SU-DHL-6 (cell line): ENCODE data around the gene FRS2.

Experiments used
- CTCF ChIP-seq: fragments of 200-600 bp; sonication (generic); IDR thresholded peaks from one replicate; pipeline ENCODE4 v1.5.1; 2017; ENCODE audit warnings: antibody characterized with exemption, mild to moderate bottlenecking, low read length, moderate library complexity; ENCODE audit not compliant: insufficient read depth, poor library complexity, severe bottlenecking
- EZH2phosphoT487 ChIP-seq: fragments of 200-600 bp; sonication (generic), shearing (Covaris generic); conservative IDR thresholded peaks from 2 replicates; pipeline ENCODE4 v1.6.1; 2018; ENCODE audit warnings: mild to moderate bottlenecking, antibody characterized with exemption, low read length, moderate library complexity, mixed read lengths

GRCh38 chr12:69483700-69484099, 13.5 kb downstream of the FRS2 start:
- no peak for TF ChIP-seq CTCF
- TF ChIP-seq EZH2phosphoT487, result no peak
